HG02763 (cell line): ENCODE data around the gene PPP4R2.
"Not testable (repeated sequence)": the region's sequence is repeated elsewhere in the genome, so short reads cannot be mapped to it uniquely, and the experiment has no call there.

Source experiments
- ATAC-seq: cut with Tn5 transposase; IDR thresholded peaks from one replicate; pipeline ENCODE4 v1.9.1; 2021; ENCODE audit warnings: mild to moderate bottlenecking, moderate library complexity; ENCODE audit not compliant: unreplicated experiment

PPP4R2 gene

DNA sequence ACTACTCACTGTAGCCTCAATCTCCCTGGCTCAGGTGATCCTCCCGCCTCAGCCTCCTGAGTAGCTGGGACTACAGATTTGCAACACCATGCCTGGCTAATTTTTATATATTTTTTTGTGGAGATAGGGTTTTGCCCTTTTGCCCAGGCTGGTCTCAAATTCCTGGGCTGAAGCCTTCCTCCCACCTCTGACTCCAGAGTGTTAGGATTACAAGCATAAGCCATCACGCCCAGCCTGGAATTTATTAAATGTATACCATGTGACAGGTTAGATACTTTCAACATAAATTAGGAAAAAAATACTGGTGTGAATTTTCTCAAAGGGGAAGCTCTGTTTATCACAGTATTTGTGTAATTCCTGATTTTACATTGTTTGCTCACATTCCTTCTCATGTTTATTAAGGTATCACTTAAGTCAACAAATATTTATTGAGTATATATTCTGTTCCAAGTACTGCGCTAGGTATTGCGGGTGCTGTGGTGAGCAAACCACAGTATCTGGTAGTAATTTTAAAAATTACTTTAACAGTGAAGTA, 24.8 kb downstream of the PPP4R2 start:
- ATAC-seq, result no peak

DNA sequence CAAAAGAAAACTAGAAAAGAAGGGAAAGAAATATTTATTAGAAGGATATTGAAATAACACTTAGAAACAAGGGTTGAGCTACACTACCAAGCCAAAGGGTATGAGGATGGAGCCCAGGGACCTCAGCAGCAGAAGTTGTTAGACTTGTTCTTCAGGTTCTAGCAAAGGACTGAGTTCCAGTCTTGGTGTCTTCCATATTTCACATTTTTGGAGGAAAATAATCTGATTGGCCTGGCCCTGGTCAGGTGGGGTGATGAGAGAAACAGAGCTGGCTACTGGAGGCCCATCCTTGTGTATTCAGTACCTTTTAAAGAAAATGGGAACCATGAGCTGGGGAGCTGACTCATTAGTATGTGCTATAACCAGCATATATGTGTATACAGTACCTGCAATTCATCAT, 28.2 kb downstream of the PPP4R2 start:
- no peak for ATAC-seq

DNA sequence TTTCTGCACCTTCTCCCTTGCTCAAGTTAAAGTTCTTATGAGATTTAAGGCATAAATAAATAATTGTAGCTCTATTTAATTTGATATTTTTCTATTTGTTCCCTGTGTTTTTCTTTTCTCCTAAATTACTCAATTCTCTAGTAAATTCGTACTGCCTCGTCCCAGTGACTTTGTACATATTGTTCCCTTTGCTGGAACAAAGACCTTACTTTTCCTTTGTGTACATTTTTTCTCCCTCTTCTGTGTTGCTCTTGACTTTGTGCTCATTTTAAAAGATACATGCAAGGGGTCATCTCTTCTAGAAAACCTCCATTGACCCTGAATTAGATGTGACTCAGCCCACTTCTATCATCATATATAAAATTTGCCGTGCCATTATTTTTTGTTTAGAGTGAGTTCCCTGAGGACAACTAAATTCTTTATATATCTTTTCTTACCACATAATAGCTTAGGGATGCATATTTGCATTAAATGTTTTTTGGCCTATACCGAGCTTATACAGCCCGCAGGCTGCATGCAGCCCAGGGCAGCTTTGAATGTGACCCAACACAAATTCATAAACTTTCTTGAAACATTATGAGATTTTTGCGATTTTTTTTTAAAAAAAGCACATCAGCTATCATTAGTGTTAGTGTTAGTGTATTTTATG, 29.6 kb downstream of the PPP4R2 start:
- ATAC-seq, result no peak

DNA sequence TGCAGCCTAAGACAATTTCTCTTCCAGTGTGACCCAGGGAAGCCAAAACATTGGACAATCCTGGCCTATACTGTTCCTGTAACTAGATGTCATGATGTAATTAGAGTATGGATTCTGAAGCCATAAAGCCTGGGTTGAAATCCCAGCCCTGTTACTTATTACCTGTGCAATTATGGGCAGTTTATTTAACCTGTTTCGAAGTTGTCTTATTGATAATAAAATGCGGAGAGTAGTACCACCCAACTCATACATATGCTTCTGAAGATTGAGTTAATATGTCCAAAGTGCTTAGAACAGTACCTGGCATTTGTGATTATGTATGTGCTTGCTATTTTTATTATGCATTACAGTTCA, 30.1 kb downstream of the PPP4R2 start:
- ATAC-seq, result no peak

DNA sequence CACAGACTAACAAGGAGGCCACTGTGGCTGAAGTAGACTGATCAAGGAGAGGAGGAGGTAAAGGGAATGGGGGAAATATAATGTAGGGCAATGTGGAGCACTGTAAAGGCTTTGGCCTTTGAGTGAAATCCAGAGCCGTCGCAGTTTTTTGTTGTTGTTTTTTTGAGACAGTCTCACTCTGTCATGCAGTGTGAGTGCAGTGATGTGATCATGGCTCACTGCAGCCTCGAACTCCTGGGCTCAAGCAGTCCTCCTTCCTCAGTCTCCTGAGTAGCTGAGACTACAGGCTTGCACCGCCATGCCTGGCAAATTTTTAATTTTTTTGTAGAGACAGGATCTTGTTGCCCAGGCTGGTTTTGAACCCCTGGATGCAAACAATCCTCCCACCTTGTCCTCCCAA, 32.2 kb downstream of the PPP4R2 start:
- ATAC-seq, result no peak

DNA sequence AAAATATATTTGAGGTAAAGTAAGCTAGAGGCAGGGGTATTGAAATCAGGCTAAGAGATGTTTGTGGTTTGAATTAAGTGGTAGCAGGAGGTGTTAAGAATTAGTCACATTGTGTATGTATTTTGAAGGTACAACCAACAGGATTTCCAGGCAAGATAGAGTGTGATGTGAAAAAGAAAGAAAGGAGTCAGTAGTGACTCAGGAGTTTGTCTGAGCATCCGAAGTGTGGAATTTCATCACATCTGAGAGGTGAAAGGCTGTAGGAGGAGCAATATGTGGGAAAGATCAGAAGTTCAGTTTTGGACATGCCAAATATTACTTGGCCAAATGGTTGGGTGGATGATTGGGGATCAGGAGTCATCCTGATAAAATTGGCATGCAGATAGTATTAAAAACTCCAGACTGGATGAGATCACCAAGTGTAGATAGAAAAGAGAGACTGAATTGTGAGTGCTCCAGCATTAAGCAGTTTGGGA, 32.7 kb downstream of the PPP4R2 start:
- no peak for ATAC-seq

DNA sequence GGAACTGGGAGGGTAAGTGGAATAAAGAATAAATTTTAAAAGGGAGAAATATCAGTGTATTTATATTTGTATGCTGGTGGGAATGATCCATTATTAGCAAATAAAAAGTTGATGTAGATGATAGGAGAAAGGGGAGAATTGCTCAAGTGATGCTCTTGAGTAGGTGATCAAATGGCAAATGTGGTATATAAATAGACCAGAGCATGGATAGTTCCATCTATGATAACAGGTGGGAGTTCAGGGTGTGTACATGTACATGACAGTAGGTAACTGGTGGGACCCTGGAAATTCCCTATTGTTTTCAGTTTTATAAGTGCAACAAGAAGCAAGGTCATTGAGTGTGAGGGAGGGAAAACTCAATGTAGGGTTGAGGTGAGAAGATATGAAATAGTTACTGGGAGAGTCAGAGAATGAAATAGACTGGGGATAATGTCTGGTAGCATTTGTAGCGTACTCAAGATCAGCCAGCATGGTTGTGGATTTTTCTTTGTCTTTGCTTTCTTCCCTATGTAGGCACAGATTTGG, 33.5 kb downstream of the PPP4R2 start:
- ATAC-seq, result no peak

DNA sequence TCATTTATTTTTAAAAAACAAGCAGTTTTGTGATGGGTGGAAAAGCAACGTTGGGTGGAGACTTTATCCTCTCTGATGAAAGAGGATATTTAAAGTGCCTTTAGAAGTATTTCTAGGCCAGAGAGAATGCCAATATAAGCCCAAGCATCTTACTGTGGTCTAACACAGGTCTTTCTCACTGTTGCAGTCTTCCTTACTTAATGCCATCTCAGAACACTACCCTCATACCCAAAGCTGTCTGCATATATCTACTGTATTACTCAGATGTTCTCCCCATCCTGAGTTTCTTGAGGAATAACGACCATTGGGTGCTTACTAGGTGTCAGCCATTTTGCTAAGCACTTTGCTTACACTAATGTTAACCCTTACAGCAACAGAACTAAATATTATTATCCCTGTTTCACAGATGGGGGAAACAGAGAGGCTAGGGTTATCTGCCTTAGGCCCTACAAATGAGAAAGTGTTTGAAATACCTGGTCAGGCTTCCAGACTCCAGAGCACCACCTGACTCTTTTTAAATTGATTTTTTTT, 35.0 kb downstream of the PPP4R2 start:
- no peak for ATAC-seq

DNA sequence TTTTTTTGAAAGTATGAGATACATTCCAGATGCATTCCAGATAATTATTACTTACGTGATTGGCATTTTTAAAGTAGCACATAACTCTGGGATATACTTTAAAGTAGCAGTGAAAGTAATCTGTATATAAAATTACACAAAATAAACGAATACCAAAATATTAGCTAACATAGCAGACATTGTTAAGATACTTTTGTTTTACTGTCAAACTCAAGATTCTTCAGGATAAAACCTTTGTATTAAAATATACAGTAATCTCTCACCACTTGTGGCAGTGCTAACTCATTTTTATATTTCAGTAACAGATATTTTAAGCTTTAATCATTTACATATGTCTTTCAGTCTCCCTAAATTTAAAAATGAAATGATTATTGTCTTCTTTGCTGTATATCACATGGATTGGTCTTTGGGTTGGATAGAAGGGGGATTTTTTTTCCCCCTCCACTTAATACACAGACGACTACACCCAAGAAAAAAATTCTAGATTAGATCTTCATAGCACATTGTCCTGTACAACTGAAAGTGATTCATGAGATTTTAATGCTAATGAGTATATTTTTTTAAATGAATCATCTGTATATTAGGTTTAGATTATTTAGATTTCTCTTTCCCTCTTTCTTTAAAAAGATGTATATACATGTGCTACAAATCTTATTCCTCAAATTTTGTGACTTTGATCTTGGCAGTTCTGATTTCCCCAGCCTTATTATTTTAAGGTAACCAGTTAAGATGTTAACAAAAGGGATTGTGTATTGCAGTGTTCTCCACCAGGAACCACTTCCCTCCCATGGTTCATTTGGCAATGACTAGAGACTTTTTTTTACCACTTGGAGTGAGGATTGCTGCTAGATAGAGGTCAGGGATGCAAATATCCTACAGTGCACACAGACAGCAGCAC, 40.3 kb downstream of the PPP4R2 start:
- no peak for ATAC-seq

DNA sequence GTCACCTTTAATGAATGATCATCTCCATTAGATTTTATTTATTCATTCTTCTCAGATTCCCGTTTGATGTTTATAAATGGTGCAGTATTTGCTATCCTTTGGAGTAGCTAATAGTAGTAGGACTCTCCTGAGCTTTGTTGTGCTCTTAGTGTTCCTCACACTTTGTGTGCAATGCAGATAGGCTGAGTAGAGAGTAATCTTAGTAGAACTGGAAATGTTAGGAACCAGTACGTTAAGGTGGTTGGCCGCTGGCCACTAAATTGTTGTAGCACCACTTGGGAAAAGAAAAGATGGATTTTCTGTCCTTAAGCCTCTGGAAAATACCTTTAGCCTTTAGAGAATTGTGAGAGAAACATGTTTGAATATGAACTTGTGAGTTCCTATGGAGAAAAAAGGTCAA, 44.9 kb downstream of the PPP4R2 start:
- ATAC-seq, result no peak

DNA sequence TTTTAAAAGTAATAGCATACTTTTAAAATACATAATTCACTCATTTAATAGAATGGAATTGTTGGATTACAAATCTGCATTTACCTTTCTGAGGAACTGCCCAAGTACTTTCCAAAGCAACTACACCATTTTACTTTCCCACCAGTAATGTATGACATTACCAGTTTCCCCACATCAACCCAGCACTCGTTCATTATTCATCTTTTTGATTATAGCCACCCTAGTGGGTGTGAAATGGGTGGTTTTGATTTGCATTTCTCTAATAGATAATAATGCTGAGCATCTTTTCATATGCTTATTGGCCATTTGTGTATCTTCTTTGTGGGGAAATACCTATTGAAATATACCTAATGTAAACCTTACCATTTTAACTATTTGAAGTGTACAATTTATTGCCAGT, 46.8 kb downstream of the PPP4R2 start:
- ATAC-seq, result no peak

DNA sequence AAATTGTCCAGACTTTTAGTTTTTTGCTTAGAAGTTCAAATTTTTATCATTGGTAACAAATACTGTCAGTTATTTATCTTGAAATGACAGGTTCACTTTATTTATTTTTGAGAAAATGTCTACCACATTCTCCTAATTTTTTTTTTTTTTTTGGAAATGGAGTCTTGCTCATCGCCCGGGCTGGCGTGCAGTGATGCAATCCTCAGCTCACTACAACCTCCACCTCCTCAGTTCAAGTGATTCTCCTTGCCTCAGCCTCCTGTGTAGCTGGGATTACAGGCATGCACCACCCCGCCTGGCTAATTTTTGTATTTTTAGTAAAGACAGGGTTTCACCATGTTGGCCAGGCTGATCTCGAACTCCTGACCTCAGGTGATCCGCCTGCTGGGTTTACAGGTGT, 48.8 kb downstream of the PPP4R2 start:
- ATAC-seq, result no peak

DNA sequence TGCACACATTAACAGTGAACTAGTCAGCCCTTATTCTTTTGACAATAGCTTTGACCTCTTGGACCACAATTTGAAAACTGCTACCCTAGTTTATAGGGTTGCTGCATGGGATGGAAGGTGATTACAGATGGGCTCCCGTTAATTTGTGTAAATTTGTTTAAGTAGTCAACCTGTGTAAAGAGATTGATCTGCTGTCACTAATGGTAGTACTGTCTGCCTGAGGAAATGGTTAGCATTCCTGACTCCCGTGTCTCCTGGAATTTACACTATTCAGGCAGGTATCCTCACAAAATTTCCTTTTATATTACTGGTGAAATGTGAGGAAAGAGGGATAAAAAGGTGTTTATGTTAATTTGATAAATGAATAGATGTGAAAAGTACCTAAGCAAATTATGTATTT, 49.6 kb downstream of the PPP4R2 start:
- no peak for ATAC-seq

DNA sequence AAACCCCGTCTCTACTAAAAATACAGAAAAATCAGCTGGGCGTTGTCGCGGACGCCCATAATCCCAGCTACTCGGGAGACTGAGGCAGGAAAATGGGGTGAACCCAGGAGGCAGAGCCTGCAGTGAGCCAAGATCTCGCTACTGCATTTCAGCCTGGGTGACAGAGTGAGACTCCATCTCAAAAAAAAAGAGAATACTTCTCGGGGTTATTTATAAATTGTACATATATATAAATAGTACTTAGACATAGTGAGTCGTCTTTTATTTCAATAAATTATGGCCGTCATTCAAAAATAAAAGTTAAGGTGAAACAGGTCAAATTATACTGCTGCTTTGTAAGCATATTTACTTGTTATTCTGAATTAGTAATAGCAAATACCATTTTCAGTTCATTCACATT, 52.7 kb downstream of the PPP4R2 start:
- ATAC-seq, result no peak

DNA sequence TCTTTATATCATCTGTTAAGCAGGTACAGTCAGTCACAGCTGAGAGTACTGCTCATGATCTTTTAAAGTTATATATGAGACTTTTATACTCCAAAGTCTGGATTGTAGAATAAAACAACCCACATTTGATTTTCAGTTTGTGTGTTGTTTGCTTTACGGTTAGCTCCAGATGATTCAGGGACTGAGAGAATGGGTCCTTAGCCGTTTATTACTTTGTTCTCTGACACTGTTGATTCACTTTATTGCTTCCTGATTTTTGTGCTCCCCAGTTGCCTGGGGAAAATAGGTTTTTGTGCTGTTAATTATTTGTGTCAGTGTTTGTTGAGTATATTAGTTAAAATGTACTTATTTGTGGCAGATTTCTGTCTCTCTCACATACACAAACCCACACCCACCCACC, 56.2 kb downstream of the PPP4R2 start:
- no peak for ATAC-seq

DNA sequence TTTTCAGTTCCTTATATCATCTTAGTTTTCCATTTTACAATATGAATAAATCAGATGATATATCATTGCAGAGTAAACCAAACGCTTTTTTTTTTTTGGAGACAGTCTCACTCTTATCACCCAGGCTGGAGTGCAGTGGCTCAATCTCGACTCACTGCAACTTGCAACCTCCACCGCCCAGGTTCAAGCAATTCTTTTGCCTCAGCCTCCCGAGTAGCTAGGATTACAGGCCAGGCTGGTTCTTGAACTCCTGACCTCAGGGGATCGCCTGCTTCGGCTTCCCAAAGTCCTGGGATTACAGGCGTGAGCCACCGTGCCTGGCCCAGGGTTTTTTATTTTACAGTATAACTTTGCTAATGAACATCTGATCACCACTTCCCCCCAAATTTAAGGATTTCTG, 59.0 kb downstream of the PPP4R2 start:
- ATAC-seq, result no peak

DNA sequence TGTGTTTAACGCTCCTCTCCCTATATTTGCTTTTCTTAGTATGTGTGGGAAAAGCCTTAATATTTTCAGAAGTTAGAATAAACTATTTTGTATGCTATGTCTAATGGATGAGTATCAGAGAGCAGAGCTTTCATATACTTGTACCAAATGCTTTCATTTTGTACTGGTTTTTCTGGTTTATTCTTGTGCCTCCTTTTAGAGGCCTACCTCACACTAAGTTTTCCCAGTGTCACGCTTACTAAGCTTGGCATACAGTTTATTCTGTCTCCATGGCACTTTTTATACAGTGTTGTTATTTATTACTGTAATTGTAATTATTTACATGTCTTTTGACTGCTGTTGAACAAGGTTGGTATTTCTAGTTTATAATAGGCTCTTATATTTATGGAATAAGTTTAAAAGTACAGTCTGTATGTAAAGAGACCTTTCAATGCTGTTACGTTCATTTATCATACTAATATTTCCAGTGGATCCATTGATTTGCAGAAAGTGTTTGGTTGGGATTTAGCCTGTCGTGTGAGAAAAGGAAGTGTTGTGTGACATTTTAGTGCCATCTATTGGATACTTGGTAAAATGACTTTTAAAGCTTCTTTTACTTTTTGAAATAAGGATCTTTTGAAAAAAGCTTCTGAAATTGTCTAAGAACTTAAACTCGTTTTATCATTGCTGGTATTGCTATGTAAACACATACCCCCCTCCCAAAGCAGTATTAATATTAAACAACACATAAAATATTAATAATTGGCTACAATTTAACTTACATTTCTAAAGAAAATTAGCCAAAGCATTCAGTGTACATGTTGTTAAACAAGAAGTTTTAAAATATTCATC, 59.6 kb downstream of the PPP4R2 start:
- ATAC-seq, result no peak

DNA sequence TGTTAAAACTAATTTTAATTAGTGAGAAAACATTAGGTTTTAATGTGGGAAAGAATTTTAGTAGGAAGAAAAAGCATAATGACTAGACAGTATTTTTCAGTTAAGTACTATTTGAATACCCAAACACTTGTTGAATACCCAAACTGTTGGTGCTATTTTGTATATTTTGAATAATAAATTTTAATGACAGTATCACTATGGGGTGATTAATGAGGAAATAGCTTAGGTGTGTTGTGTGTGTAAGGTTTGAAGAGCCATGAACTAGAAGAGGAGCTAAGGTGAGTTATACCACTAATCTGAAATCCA, 60.2 kb downstream of the PPP4R2 start:
- ATAC-seq, result no peak

DNA sequence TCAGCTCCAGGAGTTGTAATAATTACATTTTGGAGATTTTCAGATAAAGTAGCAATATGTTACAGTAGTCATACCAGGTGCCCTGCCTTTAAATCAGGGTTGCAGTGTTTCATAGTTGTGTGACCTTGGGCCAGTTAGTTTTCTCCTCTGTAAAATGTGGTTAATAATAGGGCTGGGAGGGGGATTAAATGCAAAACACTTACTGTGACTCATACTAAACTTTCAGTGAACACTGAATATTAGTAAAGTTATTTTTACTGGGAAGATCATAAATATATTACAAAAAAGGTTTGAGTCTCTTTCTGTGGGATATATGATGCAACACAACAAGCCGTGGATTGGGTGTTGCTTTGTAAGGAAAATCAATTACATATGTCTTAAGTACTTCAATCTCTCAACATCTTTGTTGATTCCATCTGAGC, 63.7 kb downstream of the PPP4R2 start:
- no peak for ATAC-seq

DNA sequence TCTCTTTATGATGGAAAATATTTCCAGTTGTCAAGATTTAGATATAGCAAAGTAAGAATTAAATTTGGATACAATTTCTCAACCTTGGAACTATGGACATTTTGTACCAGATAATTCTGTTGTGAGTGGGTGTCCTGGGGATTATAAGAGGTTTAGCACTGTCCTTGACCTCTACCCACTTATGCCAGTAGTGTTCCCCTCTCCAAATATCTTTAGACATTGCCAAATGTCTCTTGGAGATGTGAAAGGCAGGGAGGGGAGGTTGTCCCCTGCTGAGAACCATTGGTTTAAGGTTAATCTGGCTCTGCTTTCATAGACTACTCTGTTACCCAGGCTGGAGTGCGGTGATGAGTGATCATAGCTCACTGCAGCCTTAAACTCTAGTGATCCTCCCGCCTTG, 64.8 kb downstream of the PPP4R2 start, which contains the start of gene EBLN2:
TSS of gene EBLN2 (plus strand) at position 244 of the 400 bp plus-strand sequence. CDS start 423 bp downstream, outside the sequence.
- no peak for ATAC-seq

DNA sequence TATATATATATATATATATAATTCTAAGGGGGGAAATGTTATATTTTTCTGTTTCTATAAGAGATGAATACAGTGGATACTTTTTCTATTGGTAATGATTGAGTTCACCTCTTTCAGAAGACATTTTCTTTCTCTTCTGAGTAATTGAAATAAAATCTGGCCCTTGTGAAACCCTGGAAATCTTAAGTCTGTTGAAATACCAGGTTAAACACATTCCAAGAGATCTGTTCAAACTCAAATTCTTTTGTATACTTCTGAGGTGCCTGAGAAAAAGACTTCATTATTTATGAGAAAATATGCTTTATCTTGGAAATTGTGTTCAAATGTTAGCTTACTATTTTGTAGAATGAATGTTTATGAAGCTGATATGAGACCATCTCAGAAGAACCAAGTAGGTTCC, 69.6 kb downstream of the PPP4R2 start:
- ATAC-seq, result not testable (repeated sequence)
